Fibroblast of skin of scalp (primary cell): ENCODE data around the gene GRM8.
"Not testable (repeated sequence)": the region's sequence is repeated elsewhere in the genome, so short reads cannot be mapped to it uniquely, and the experiment has no call there.

Source experiments
- DNase-seq: peaks from one replicate; pipeline ENCODE4 v3.0.0-alpha.2; 2013

Gene GRM8

GRCh38 chr7:126715076-126715475 lies 537.7 kb downstream of the GRM8 start:
- DNase-seq = no peak

- DNase-seq = peak; percentile 59
Observed at GRCh38 chr7:126702242-126703016, 550.3 kb downstream of the GRM8 start.

DNA sequence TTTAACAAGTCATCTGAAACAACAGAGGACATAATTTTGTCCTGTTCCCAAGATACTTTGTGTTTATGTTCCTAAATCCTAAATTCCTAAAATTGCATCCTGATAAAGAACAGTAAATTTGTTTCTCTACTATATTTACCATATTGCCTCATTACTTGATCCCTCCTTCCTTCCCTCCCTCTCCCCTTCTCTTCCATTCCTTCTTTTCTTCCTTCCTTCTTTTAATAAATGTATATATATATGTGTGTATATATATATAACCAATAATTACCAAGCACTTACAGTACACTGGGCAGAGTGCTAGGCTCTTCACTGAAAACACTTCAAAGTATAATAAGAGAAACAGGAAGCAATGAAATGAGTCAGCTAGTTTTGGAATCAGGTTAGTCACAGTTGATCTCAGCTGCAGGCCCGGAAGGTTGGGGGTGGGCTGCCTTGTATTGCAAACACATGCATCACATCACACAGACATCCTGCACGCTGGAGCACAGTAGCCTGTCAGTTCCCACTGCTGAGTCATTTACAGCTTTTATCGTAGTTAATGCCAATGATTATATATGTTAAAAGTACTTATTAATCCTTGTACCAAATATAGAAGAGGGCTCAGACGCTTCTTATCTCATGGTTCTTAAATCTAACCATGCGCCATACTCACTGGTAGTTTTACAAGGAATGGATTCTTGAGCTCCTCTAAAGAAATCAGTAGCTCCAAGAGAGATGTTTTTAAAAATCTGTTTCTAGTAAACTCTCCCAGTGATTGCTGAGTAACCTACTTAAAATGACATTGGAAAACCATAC lies 551.7 kb downstream of the GRM8 start:
- peak; percentile 96 for DNase-seq

- no peak for DNase-seq
Observed at GRCh38 chr7:126699707-126700106, 553.0 kb downstream of the GRM8 start.

GRCh38 chr7:126698909-126699308 lies 553.8 kb downstream of the GRM8 start:
- DNase-seq = no peak

DNA sequence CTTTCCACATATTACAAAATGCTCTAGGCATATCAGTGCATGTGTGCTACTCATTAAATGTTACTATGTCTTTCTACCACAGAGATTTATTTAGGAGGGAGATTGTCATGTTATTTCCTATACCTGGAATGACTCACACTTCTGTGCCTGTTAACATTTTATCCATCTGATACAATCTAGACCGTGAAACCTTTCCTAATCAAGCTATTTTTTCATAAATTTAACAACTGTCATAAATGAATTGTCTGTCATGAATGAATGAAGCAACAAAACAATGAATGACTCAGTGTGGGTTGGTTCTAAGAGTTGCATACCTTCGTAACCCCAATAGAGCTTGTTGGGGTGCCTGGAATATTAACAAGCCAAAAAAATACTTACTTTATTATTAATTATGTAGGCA lies 554.3 kb downstream of the GRM8 start:
- DNase-seq = no peak

- no peak for DNase-seq
Observed at GRCh38 chr7:126696256-126697038, 556.3 kb downstream of the GRM8 start.

- DNase-seq = no peak
Observed at GRCh38 chr7:126690848-126691751, 561.6 kb downstream of the GRM8 start.

- no peak for DNase-seq
Observed at GRCh38 chr7:126690104-126690503, 562.6 kb downstream of the GRM8 start.

- peak; percentile 88 for DNase-seq
Observed at GRCh38 chr7:126689037-126689436, 563.7 kb downstream of the GRM8 start.

DNA sequence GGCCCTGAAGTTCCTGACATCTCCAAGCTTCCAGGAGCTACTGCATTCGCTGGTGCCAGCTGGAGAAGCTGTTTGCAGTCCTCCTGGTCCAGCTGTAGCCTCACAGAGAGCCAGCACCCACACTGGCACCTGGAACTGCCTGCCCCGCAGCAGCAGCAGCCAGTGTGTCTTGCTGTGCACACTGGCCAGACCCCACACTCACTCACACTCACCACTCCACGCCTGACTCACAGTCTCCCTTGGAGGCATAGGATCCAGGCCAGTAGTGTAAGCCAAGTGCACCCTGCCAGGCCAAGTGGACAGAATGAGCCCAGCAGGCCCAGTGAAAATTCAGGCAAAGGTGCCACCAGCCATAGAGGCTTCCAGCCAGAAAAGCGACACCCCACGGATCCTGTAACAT lies 566.3 kb downstream of the GRM8 start:
- no peak for DNase-seq

DNA sequence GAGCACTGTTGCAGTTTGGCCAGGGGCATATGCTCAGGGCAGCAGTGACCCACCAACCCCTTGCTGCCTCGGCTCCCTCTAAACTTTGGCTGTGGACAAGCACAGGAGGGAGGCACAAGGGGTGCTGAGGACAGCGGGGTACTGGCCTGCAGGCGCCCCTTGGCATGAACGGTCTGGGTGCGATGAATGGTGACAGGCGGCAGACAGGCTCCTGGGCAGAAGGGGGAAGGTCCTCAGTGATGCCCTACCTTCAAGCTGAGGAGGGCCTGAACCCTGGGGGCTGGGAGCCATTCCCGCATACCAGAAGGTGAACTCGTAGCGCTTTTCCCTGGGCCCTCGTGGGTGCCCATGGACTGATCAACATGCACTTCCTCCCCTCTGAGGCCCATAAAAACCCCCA lies 567.1 kb downstream of the GRM8 start:
- DNase-seq = no peak

GRCh38 chr7:126685018-126685573 lies 567.6 kb downstream of the GRM8 start:
- DNase-seq = no peak

DNA sequence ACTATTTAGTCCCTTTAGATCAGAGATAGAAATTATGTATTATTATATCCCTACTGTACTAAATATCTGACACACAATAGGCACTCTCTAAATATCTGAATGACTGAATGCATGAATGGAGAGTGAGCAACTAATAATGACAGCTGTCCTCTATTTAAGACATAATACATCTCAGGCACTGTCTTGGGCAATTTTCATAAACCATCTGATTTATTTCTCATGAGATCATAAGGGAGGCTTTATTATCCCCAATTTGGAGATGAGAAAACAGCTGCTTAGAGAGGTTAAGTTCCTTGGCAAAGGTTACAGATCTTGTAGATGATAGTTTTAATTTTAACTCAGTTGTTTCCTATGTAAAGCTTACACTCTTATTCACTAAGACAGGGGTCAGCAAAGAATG lies 570.6 kb downstream of the GRM8 start:
- DNase-seq = no peak

GRCh38 chr7:126668762-126669161 lies 584.0 kb downstream of the GRM8 start:
- DNase-seq = not testable (repeated sequence)

- no peak for DNase-seq
Observed at GRCh38 chr7:126668367-126668752, 584.4 kb downstream of the GRM8 start.

GRCh38 chr7:126667742-126668366 lies 584.9 kb downstream of the GRM8 start:
- no peak for DNase-seq

DNA sequence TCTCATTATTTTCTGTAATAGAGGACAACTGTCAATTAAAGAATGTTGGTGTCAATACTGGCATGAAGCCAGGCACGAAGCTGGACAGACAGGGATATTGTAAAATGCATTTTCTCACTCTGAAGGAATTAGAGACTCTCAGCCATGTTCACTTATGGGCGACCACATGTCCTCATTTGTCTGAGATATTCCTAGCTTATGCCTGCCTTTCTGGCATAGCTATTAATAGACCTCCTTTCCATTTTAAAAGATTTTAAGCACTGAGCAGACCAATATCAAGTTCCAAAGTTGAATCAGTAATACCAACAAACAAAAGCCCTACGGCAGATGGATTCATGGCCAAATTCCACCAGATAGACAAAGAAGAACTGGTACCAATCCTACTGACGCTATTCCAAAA lies 589.9 kb downstream of the GRM8 start:
- DNase-seq = no peak

- no peak for DNase-seq
Observed at GRCh38 chr7:126659124-126659523, 593.6 kb downstream of the GRM8 start.

DNA sequence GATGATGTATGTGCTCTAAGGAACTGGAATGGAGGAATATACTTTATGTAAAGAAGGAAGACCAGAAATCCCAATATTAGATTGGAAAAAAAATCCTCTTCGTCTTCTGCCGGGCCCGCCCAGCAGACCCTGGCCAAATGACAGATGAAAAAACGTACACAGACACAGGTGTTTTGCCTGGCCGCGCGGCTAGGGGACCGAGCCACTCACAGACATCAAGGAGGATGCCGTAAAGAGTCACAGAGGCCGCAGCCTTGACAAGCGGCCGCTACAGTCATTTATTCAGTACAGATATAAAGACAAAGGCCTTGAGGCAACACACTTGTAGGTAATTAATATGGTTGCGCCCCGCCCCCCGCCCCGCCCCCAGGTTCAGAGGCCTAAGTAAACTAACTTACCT lies 594.1 kb downstream of the GRM8 start:
- no peak for DNase-seq
